Neural cell (in vitro differentiated cells): ENCODE data around the gene NAV1. TPM values are rescaled to one million over a fixed set of nuclear protein-coding genes. Genes with fewer than 3 reads are reported as not detected.

Experiments used
- H2AFZ ChIP-seq: fragments of 200-600, 300-800 bp; sonication (generic), shearing (Covaris generic); 2 replicates; pipeline ENCODE4 v1.6.0; 2014; ENCODE audit warnings: low read depth, mild to moderate bottlenecking, antibody characterized with exemption, low read length, moderate library complexity
- H3F3A ChIP-seq: fragments of 200-600 bp; shearing (Covaris generic); 2 replicates; pipeline ENCODE4 v1.6.1; 2016; ENCODE audit warnings: mild to moderate bottlenecking, moderate library complexity, mixed read lengths, antibody characterized with exemption, low read length; ENCODE audit not compliant: insufficient read depth, poor library complexity, severe bottlenecking
- H3K27ac ChIP-seq: fragments of 200-600, 300-800 bp; sonication (generic), shearing (Covaris generic); 2 replicates; pipeline ENCODE4 v1.5.1; 2014; ENCODE audit warnings: mild to moderate bottlenecking, low read length, moderate library complexity
- H3K27me3 ChIP-seq: fragments of 300-800, 200-600 bp; sonication (generic), shearing (Covaris generic); 2 replicates; pipeline ENCODE4 v1.6.0; 2014; ENCODE audit warnings: mild to moderate bottlenecking, low read depth, low read length, moderate library complexity; ENCODE audit not compliant: insufficient read depth
- H3K36me3 ChIP-seq: fragments of 300-800, 200-600 bp; sonication (generic), shearing (Covaris generic); 2 replicates; pipeline ENCODE4 v1.5.1; 2014; ENCODE audit warnings: mild to moderate bottlenecking, antibody characterized with exemption, low read length, moderate library complexity; ENCODE audit not compliant: insufficient read depth
- H3K4me2 ChIP-seq: fragments of 300-800, 200-600 bp; sonication (generic), shearing (Covaris generic); 2 replicates; pipeline ENCODE4 v1.6.0; 2014; ENCODE audit warnings: mild to moderate bottlenecking, low read length
- H3K4me3 ChIP-seq: fragments of 300-800, 200-600 bp; sonication (generic), shearing (Covaris generic); 2 replicates; pipeline ENCODE4 v1.5.1; 2014; ENCODE audit warnings: mild to moderate bottlenecking, low read length, moderate library complexity
- H3K79me2 ChIP-seq: fragments of 200-600 bp; shearing (Covaris generic); replicated peaks from 2 replicates; pipeline ENCODE4 v1.6.0; 2014; ENCODE audit warnings: mild to moderate bottlenecking, low read length, moderate library complexity; ENCODE audit not compliant: insufficient read depth
- H3K9ac ChIP-seq: fragments of 300-800, 200-600 bp; sonication (generic), shearing (Covaris generic); 2 replicates; pipeline ENCODE4 v1.6.1; 2016; ENCODE audit warnings: mild to moderate bottlenecking, low read length, mixed read lengths
- H3K9me2 ChIP-seq: fragments of 200-600 bp; shearing (Covaris generic); 2 replicates; pipeline ENCODE4 v1.6.1; 2016; ENCODE audit warnings: mild to moderate bottlenecking, low read length, mixed read lengths; ENCODE audit not compliant: insufficient read depth
- H3K9me3 ChIP-seq: fragments of 200-600, 300-800 bp; sonication (generic), shearing (Covaris generic); 2 replicates; pipeline ENCODE4 v1.6.1; 2016; ENCODE audit warnings: mild to moderate bottlenecking, mixed run types, low read length, moderate library complexity, mixed read lengths
- H4K20me1 ChIP-seq: fragments of 200-600 bp; shearing (Covaris generic); 2 replicates; pipeline ENCODE4 v1.6.1; 2016; ENCODE audit warnings: mild to moderate bottlenecking, mixed run types; ENCODE audit not compliant: insufficient read depth
- CTCF ChIP-seq: fragments of 450-650 bp; IDR thresholded peaks from 2 replicates; pipeline ENCODE4 v1.5.1; 2014; ENCODE audit warnings: antibody characterized with exemption, mild to moderate bottlenecking, moderate library complexity; ENCODE audit not compliant: poor library complexity, severe bottlenecking
- EP300 ChIP-seq: fragments of 450-650 bp; conservative IDR thresholded peaks from 2 replicates; pipeline ENCODE4 v1.6.1; 2014; ENCODE audit warnings: antibody characterized with exemption, mild to moderate bottlenecking, moderate library complexity; ENCODE audit not compliant: poor library complexity, severe bottlenecking
- EZH2 ChIP-seq: fragments of 200-600, 300-800 bp; shearing (Covaris generic), sonication (generic); IDR thresholded peaks from 2 replicates; pipeline ENCODE4 v1.6.1; 2014; ENCODE audit warnings: antibody characterized with exemption, low read length, borderline replicate concordance, mild to moderate bottlenecking; ENCODE audit not compliant: insufficient read depth, poor library complexity, severe bottlenecking
- MXI1 ChIP-seq: fragments of 450-650 bp; conservative IDR thresholded peaks from 2 replicates; pipeline ENCODE4 v1.6.1; 2014; ENCODE audit warnings: antibody characterized with exemption, mild to moderate bottlenecking; ENCODE audit not compliant: poor library complexity, severe bottlenecking
- POLR2AphosphoS5 ChIP-seq: IDR thresholded peaks from 2 replicates; pipeline ENCODE4 v1.6.1; 2012
- RAD21 ChIP-seq: fragments of 450-650 bp; conservative IDR thresholded peaks from 2 replicates; pipeline ENCODE4 v1.6.1; 2014; ENCODE audit warnings: antibody characterized with exemption, mild to moderate bottlenecking, moderate library complexity
- REST ChIP-seq: IDR thresholded peaks from 2 replicates; pipeline ENCODE4 v1.6.1; 2012; ENCODE audit warnings: borderline replicate concordance
- SMC3 ChIP-seq: fragments of 450-650 bp; conservative IDR thresholded peaks from 2 replicates; pipeline ENCODE4 v1.6.1; 2014; ENCODE audit warnings: antibody characterized with exemption, mild to moderate bottlenecking, moderate library complexity; ENCODE audit not compliant: poor library complexity
- TAF1 ChIP-seq: IDR thresholded peaks from 2 replicates; pipeline ENCODE4 v1.6.1; 2012; ENCODE audit warnings: low read depth
- polyA plus RNA-seq: library from polyadenylated mRNA; depleted of rRNA; stranded (reverse); fragments of >200 nt; gene quantifications from 2 replicates; pipeline ENCODE4 v1.2.3, GENCODE V29; 2014

The NAV1 gene
- polyA plus RNA-seq, 1 donor from 2014 or later: 33.2 TPM

- Histone ChIP-seq H4K20me1 (no peaks in the 10 kb centered on the region), H3K9ac (no peak overlapping the region), H3F3A (no peaks in the 10 kb centered on the region), H3K4me2 (no peak overlapping the region), H3K27me3 (no peaks in the 10 kb centered on the region), H3K9me3 (no peaks in the 10 kb centered on the region), H3K36me3 (no peaks in the 10 kb centered on the region), H3K9me2 (no peaks in the 10 kb centered on the region), H3K79me2 (no peaks in the 10 kb centered on the region), H3K4me3 (no peak overlapping the region), H3K27ac (no peak overlapping the region), H2AFZ (no peak overlapping the region)
- TF ChIP-seq EP300: no peak
- TF ChIP-seq REST: no peak
- TF ChIP-seq POLR2AphosphoS5: no peak
- no peak for TF ChIP-seq MXI1
- no peak for TF ChIP-seq SMC3
- no peak for TF ChIP-seq TAF1
- no peak for TF ChIP-seq RAD21
- no peak for TF ChIP-seq CTCF
- TF ChIP-seq EZH2: no peak
These were observed 13.2 kb downstream of the NAV1 start for GRCh38 chr1:201551877-201552731.

- Histone ChIP-seq H3K36me3 (no peaks in the 10 kb centered on the region), H3K4me2 (no peak overlapping the region), H2AFZ (no peak overlapping the region), H4K20me1 (no peaks in the 10 kb centered on the region), H3F3A (no peaks in the 10 kb centered on the region), H3K27me3 (no peaks in the 10 kb centered on the region), H3K79me2 (no peaks in the 10 kb centered on the region), H3K9ac (no peak overlapping the region), H3K9me3 (no peaks in the 10 kb centered on the region), H3K27ac (no peak overlapping the region), H3K9me2 (no peaks in the 10 kb centered on the region), H3K4me3 (no peak overlapping the region)
- TF ChIP-seq POLR2AphosphoS5 (no peak), REST (no peak), SMC3 (no peak), TAF1 (no peak), RAD21 (no peak), CTCF (no peak)
These were observed 14.0 kb downstream of the NAV1 start for GRCh38 chr1:201552941-201553351.
